ENCODE results near the gene SLC38A9.
"Not testable (repeated sequence)": the region's sequence is repeated elsewhere in the genome, so short reads cannot be mapped to it uniquely, and the experiment has no call there.

Gene SLC38A9, protein sequence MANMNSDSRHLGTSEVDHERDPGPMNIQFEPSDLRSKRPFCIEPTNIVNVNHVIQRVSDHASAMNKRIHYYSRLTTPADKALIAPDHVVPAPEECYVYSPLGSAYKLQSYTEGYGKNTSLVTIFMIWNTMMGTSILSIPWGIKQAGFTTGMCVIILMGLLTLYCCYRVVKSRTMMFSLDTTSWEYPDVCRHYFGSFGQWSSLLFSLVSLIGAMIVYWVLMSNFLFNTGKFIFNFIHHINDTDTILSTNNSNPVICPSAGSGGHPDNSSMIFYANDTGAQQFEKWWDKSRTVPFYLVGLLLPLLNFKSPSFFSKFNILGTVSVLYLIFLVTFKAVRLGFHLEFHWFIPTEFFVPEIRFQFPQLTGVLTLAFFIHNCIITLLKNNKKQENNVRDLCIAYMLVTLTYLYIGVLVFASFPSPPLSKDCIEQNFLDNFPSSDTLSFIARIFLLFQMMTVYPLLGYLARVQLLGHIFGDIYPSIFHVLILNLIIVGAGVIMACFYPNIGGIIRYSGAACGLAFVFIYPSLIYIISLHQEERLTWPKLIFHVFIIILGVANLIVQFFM

GRCh38 chr5:55712023-55712859 lies at the start of gene SLC38A9:
Gene SLC38A9, minus strand, starts transcription at chr5:55712324. Its CDS starts 14,366 bp downstream, at chr5:55697958.
- DNase-seq = peak; percentile 97

- DNase-seq = not testable (repeated sequence)
These were observed 49.6 kb upstream of the SLC38A9 start for GRCh38 chr5:55761721-55762120.

GRCh38 chr5:55758714-55759113 lies 46.6 kb upstream of the SLC38A9 start:
- DNase-seq = no peak

DNA sequence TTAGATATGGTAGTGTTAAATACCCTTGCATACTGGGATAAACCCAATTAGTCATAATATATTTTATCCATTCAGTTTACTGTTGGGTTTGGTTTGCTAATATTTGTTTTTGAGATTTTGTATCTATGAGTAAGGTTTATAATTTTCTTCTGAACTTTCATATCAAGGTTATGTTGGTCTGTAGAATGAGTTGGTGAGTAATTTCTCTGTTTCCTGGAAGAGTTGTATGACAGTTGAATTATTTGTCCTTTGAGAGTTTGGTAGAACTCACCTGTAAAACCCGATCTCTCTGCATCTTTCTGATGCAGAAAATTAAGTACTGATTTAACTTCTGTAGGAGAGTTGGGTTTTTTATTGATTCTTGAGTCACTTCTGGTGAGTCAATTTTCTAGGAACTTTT lies 46.1 kb upstream of the SLC38A9 start:
- no peak for DNase-seq

- no peak for DNase-seq
These were observed 38.4 kb upstream of the SLC38A9 start for GRCh38 chr5:55750499-55750898.

DNA sequence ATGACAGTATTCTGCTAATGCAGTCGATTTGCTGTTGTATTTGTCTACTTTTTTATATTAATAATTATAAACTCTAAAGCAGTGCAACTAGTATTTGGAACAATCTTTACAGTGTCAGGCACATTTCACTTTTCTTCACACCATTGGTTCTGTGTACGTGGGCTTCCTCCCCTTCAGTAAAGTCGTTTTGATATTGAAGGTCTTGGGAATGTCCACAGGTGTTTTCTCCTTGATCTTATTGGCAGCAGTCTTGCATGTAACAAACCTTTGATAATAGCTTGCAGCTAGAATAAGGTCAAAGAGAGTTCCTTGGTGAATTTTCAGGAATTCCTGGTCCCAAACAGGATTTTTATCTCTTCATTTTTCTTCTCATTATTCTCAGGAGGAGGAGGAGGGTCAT lies 37.9 kb upstream of the SLC38A9 start:
- DNase-seq = no peak

DNA sequence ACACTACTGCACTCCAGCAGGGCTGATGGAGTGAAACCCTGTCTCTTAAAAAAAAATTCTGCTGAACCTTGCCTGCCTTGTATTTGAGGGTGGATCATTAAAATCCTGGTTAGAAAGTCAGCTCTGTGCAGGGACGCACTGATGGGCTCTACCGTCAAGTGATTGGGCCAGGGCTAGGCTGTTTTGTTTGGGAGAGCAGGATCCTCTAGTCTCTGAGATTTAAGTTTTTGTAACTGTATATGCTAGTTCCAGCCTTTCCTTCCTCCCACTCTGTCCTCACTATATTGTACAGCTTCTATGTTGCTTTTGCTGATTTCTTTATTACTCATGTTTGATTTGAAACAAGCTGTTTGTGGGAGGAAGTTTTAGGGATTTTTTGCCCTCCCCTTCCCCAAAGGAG lies 37.3 kb upstream of the SLC38A9 start:
- DNase-seq = no peak

DNA sequence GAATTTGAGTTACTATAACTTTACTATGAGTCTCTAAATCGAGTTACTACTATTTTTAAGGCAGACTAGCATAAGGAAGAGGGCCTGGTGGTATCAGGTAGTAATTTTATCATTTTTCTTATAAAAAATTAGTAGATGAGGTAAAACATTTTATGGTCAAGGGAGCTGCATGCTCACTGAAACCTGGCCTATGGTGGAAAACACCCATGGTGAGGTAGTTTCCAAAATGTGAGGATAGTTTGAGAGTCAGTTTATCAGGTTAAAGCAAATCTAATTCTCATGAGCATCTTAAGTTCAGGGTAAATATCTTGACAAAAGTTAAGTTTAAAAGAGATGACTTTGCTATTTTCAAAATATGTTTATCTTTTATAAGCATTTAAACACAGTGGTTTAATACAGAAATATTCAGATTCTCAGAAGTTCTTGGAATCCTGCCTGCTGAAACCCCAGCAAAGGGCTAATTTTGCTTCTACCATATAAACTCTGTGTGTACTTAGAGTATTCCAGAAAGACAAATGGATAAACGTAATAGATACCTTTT lies 35.7 kb upstream of the SLC38A9 start:
- no peak for DNase-seq

DNA sequence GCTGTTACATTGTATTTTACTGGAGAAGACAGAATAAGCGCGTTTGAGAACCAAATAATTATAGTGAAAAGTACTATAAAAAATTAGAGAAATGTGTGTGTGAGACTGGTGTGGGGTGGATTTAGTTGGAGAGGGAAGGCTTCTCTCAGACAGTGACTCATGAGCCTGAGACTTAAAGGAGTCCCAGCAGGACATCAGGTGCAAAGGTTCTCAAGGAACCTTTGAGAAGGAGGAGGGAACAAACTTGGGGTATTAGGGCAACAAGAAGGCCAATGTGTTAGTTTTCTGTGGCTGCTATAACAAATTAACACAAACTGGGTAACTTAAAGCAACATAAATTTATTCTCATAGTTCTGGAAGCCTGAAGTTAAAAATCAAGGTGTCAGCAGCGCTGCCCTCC lies 30.7 kb upstream of the SLC38A9 start:
- DNase-seq = no peak

GRCh38 chr5:55737793-55738192 lies 25.7 kb upstream of the SLC38A9 start, which contains the start of gene DDX4:
Gene DDX4, plus strand, starts transcription at chr5:55738061. Its CDS starts 903 bp downstream, at chr5:55738964.
- no peak for DNase-seq

DNA sequence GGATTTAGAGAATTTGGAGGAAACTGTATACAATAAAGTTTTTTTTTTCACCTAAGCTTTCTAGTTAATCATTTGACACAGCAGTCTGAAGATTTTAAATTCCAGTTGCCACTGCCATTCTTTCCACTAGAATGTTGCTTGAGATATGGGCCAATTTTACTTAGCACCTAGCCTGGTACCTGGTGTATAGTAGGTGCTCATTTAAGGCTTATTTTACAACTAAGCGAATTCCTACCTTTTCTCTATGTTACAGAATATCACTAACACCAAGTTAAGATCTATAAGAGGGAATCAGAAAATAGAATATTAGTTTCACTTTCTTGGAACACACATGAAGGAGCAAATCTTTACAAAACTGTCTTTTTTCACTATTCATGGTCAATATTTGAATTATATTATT lies 22.5 kb upstream of the SLC38A9 start:
- DNase-seq = no peak

DNA sequence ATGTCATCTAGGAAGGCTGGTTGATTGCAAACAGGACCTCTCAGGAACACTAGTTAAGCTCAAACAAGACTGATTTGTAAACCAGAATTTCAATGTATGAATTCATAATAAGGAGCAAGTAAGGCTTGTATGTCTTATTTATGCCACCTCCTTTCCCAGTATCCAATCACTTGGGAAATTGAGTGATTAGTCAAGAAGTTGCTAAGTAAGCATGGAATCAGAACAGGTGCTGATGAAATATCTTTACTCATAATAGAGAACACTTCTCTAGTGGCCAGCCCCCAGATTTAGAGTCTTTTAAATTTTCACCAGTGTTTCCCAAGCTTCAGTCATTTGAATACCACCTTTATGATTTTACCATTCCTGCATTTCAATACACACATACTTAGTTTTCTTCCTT lies 20.5 kb upstream of the SLC38A9 start:
- DNase-seq = no peak

DNA sequence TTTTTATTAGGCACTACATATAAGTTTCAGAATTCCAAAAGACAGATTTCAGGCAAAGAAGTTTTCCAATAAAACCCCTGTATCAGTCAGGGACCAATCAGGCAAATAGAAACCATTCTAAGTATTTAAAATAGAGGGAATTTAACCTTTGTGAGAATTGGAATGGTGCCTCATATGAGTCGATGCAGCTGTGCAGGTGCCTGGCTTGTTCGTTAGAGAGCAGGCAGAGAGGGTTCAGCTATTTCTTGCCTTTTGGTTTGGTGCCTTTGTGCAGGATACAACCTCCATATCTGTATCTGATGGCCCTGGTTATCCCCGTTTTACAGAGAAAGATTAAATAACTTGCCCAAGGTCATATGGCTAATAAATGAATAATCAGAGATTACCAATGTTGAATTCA lies 19.7 kb upstream of the SLC38A9 start:
- no peak for DNase-seq

- DNase-seq = no peak
These were observed 12.2 kb upstream of the SLC38A9 start for GRCh38 chr5:55724281-55724680.

GRCh38 chr5:55720188-55720703 lies 8.1 kb upstream of the SLC38A9 start:
- no peak for DNase-seq

- DNase-seq = not testable (repeated sequence)
These were observed 6.9 kb upstream of the SLC38A9 start for GRCh38 chr5:55719026-55719425.

- DNase-seq = no peak
These were observed 3.5 kb upstream of the SLC38A9 start for GRCh38 chr5:55715519-55716078.

DNA sequence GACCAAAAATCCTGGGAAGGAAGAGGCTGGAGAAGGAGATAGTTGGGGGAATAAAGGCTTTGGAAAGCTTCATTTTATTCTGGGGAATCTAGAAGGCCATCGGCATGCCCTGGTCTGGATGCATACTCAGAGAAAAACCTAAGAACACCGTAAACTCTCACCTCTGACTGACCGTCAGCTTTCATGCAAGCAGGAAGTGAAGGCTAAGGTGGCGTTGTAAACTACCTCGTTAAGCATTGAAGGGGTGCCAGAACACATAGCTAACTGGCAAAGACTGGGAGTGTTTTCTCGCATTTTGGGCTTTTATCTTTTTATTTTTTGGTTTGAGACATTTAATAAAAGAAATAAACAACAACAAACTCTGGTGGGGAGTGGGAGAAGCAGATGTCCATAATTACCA lies 2.6 kb upstream of the SLC38A9 start:
- DNase-seq = peak; percentile 14

DNA sequence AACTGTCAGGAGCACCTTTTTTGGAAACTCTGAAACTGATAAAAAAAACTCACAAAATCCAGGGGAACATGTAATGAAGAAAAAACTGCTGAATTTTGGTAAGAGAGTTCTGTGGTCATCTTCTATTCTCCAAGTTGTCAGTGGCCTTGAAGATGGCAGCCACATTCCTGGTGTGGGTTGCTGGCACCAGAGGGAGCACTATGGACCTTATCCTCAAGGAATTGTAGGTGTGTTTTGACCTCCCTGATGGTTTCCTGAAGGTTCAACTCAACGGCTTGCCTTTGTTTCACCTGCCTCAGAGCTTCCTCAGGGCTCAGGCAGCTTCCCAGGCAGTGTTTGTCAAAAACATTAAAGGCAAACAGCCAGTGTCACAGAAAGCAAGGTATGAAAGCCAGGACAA lies 2.2 kb upstream of the SLC38A9 start:
- DNase-seq = peak; percentile 35

DNA sequence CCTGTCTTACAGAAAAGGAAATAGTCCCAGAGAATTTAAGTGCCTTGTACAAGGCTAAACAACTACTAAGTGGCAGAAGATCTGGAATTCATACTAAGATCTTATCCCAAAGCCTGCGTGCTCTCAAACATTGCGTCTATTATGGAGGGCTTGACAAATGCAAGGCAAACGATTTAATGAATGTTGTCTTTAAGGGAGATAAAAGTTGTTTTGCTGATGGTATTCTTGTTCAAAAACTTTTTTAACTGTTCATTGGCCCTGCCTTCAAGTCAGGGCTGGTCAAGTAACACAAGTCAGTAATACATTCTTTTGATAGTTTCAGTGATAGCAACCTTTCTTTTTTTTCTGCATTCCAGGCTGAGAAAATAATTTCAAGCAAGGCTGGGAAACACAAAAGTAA lies 1.7 kb upstream of the SLC38A9 start:
- no peak for DNase-seq

GRCh38 chr5:55711507-55712022 lies 559 bp downstream of the SLC38A9 start:
- no peak for DNase-seq

- no peak for DNase-seq
These were observed 3.4 kb downstream of the SLC38A9 start for GRCh38 chr5:55708732-55709131.

- no peak for DNase-seq
These were observed 5.9 kb downstream of the SLC38A9 start for GRCh38 chr5:55706230-55706629.
